ENCODE measurements around the gene IZUMO4.
A peak's percentile ranks its signal among the peaks of the same experiment; 100 is the strongest.

The IZUMO4 gene

DNA sequence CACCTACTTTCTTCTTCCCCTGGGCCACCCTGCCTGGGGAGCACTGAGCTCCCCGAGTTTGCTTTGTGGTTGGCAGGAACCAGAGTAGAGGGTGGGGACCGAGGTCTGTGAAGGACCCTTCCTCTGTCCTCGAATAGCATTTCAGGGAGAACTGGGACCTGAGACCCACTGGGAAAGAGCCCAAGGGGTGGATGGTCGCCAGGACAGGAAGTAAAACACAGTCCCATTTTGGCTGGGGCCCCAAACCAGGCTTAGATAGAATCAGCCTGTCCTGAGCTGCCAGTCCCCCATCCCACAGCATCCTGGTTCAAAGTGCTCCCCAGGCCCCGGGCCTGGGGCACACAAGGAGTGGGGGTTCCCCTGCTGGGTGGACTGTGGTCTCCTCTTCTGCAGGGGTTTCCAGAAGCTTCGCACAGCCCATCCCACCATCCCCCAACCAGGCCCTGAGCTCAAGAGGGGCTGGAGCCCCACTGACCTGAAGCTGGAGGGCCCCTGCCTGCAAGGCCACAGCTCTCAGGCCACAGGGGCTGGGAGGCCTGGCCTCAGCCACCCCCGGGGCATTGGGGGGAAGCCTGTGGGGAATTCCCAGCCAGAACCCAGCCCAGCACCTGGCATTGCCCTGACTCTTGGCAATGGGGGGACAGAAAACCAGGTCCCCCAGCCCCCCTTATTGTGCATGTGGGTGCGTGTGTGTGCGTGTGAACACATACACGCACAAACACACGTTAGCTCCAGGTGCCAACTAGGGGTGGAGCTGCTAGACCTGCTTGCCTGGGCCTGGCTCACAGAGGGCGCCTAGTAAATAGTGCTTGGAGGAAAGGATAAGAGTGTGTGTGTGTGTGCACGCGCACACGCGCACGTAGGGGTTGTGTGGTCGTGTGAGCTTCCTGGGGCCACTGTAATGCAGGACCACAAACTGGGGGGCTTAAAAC lies 44.7 kb upstream of the IZUMO4 start:
- H3K4me1 ChIP-seq (ENCODE audit: control insufficient read depth in 1 of 2, insufficient read depth in 1 of 2, low read depth in 1 of 2, low read length in 1 of 2), result peaks cover 54 to 61% of the 10 kb centered on the region in 2 experiments
- peak overlapping the region; percentile 80 to 86 for H3K4me3 ChIP-seq (ENCODE audit: low read depth in 1 of 2, low read length in 1 of 2)

DNA sequence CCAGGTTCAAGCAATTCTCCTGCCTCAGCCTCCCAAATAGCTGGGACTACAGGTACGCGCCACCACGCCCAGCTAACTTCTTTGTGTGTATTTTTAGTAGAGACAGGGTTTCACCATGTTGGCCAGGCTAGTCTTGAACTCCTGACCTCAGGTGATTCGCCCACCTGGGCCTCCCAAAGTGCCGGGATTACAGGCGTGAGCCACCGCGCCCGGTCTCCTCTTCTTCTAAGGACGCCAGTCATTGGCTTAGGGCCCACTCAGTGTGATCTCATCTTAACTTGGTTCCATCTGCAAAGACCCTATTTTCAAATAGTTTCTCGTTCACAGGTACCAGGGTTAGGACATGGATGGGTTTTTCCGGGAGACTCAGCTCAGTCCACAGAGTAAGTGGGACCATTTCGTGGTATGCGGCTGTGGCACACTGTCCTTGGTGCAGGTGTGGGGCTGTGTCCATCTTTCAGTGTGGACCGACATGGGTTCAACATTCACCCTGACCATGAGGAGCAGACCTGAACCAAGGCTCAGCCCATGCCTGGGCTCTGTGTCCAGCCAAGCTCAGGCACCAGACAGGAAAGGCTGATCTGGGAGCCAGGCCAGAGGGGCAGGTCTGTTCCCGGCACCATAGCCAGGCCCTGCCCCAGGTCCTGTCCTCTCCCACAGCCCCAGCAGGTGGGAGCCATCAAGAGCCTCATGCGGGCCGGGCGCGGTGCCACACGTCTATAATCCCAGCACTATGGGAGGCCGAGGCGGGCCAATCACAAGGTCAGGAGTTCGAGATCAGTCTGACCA lies 42.9 kb upstream of the IZUMO4 start:
- H3K4me3 ChIP-seq (ENCODE audit: low read depth in 1 of 2, low read length in 1 of 2), result no peak overlapping the region
- H3K27ac ChIP-seq, result no peak overlapping the region
- peaks cover 10% of the 10 kb centered on the region for H3K36me3 ChIP-seq
- H3K9me3 ChIP-seq, result no peaks in the 10 kb centered on the region
- no peak for TF ChIP-seq CTCF (IDR thresholded peaks at IDR 0.05)
- peaks cover 45 to 52% of the 10 kb centered on the region in 2 experiments for H3K4me1 ChIP-seq (ENCODE audit: control insufficient read depth in 1 of 2, insufficient read depth in 1 of 2, low read depth in 1 of 2, low read length in 1 of 2)
- H3K27me3 ChIP-seq, result no peaks in the 10 kb centered on the region

More for the DNA sequence above, 44.7 kb upstream of the IZUMO4 start:
- H3K27ac ChIP-seq, result peak overlapping the region; percentile 97
- no peaks in the 10 kb centered on the region for H3K27me3 ChIP-seq
- peaks cover 28% of the 10 kb centered on the region for H3K36me3 ChIP-seq
- H3K9me3 ChIP-seq, result no peaks in the 10 kb centered on the region
- no peak for TF ChIP-seq CTCF (IDR thresholded peaks at IDR 0.05)

DNA sequence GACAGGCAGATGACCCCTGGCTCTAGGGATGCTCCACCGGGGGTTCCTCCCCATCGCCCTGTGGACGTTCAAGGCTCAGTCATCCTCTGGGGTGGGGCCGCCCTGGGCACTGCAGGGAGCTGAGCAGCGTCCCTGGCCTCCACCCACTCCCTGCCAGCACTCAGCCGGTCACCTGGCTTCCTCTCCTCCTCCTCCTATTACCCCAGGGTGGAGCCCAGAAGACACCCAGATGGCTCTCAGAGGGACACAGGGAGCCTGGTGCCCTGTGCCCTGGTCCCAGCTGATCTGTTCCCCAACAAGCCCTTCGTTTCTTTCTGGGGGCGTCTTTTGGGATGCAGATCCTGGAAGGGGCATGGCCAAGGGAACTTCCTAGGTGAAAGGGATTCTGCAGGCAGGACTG lies 42.0 kb upstream of the IZUMO4 start:
- Histone ChIP-seq H3K4me3 (ENCODE audit: low read depth in 1 of 2, low read length in 1 of 2) (no peak overlapping the region), H3K4me1 (ENCODE audit: control insufficient read depth in 1 of 2, insufficient read depth in 1 of 2, low read depth in 1 of 2, low read length in 1 of 2) (peaks cover 40 to 47% of the 10 kb centered on the region in 2 experiments), H3K9me3 (no peaks in the 10 kb centered on the region), H3K27ac (peak overlapping the region; percentile 51), H3K27me3 (no peaks in the 10 kb centered on the region), H3K36me3 (peaks cover under 1% of the 10 kb centered on the region)
- TF ChIP-seq CTCF (IDR thresholded peaks at IDR 0.05), result no peak

DNA sequence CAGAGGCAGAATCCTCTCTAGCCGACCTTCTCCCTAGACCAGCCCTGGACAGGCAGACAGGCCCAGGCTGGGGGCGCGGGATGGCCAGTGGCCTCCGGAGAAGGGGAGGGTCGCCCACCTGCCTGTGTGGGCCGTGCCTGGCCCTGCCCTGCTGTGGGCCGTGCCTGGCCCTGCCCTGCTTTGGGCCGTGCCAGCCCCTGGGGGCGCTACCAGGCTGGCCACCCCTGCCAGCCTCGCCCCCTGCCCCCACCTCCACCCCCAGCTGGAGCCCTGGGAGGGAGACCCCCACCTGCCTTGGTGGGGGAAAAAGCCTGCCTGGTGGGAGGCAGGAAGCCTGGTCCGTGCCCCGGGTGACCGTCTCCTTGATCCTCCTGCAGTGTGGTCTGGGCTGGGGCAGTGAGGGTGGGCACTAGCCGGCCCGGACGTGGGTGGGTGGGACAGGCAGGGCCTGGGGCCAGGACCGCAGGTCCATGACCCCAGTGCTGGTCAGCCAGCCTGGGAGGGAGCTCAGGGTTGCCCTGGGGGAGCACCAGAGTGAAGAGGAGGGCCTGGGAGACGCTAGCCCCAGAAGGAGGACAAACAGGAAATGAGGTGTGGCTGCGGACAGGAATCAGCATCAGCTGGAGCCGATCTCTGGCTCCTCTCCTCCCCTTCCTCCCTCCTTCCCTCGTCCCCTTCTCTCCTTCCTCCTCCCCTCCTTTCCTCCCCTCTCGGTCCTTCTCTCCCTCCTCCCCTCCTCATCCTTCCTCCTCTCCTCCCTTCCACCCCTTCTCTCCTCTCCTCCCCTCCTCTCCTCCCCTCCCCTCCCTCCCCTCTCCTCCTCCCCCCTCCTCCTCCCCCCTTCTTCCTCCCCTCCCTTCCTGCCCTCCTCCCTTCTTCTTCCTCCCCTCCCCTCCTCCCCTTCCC lies 40.5 kb upstream of the IZUMO4 start:
- Histone ChIP-seq H3K27me3 (no peaks in the 10 kb centered on the region), H3K27ac (peak overlapping the region; percentile 98), H3K4me3 (ENCODE audit: low read depth in 1 of 2, low read length in 1 of 2) (peak overlapping the region; percentile 41 to 64), H3K36me3 (no peaks in the 10 kb centered on the region), H3K4me1 (ENCODE audit: control insufficient read depth in 1 of 2, insufficient read depth in 1 of 2, low read depth in 1 of 2, low read length in 1 of 2) (peaks cover 52 to 59% of the 10 kb centered on the region in 2 experiments), H3K9me3 (no peaks in the 10 kb centered on the region)
- TF ChIP-seq CTCF (IDR thresholded peaks at IDR 0.05), result no peak

GRCh38 chr19:2056837-2057192 lies 39.9 kb upstream of the IZUMO4 start:
- H3K27ac ChIP-seq, result peak overlapping the region; percentile 98
- H3K9me3 ChIP-seq, result no peaks in the 10 kb centered on the region
- H3K4me1 ChIP-seq (ENCODE audit: control insufficient read depth in 1 of 2, insufficient read depth in 1 of 2, low read depth in 1 of 2, low read length in 1 of 2), result peaks cover 49 to 54% of the 10 kb centered on the region in 2 experiments
- H3K36me3 ChIP-seq, result no peaks in the 10 kb centered on the region
- TF ChIP-seq CTCF (IDR thresholded peaks at IDR 0.05), result no peak
- H3K27me3 ChIP-seq, result no peaks in the 10 kb centered on the region
- peak overlapping the region in 1 of 2 experiments; percentile 24 for H3K4me3 ChIP-seq (ENCODE audit: low read depth in 1 of 2, low read length in 1 of 2)

Data from neutrophil (primary cell).